ENCODE results near the gene CCDC196. TPM values are rescaled to one million over a fixed set of nuclear protein-coding genes. Genes with fewer than 3 reads are reported as not detected.

Gene CCDC196, protein sequence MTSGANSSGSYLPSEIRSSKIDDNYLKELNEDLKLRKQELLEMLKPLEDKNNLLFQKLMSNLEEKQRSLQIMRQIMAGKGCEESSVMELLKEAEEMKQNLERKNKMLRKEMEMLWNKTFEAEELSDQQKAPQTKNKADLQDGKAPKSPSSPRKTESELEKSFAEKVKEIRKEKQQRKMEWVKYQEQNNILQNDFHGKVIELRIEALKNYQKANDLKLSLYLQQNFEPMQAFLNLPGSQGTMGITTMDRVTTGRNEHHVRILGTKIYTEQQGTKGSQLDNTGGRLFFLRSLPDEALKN
- total RNA-seq (2014; rRNA removed; shearing (Covaris generic)): not detected in 2 replicates

DNA sequence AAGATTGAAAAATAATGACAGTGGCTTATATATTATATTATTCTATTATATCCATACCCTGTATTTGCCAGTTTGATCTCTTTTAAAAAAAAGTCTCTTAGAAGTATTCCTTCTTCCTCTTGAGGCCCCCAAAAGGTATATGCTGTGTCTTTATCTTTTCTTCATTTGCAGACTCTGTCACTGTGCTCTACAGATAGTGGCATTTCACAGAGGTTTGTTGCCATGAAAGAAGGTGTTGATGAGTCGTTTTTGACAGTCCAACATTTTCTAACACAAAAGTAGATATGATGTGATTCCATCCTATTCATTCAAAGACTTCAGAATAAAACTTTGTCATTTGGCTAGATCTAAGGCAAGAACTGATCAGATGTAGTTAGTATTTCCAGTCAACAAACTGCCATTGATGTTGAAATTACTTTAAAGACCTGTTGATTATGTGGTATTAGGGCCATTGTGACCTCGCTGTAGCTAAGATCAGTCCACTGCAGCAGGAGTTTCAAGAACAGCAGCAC lies at the start of gene CCDC196:
Gene CCDC196 (plus strand): TSS at position 462 of the 512 bp plus-strand sequence. CDS start 132 bp downstream, outside the sequence.
- Histone ChIP-seq H3K4me1 (peaks cover 7% of the 10 kb centered on the region), H3K4me3 (no peak within 1 kb of the TSS), H3K27me3 (no peaks in the 10 kb centered on the region), H3K36me3 (no peaks in the 10 kb centered on the region), H3K27ac (no peak within 1 kb of the TSS), H3K9me3 (replicated peaks) (no peaks in the 10 kb centered on the region)
- DNase-seq: no peak

DNA sequence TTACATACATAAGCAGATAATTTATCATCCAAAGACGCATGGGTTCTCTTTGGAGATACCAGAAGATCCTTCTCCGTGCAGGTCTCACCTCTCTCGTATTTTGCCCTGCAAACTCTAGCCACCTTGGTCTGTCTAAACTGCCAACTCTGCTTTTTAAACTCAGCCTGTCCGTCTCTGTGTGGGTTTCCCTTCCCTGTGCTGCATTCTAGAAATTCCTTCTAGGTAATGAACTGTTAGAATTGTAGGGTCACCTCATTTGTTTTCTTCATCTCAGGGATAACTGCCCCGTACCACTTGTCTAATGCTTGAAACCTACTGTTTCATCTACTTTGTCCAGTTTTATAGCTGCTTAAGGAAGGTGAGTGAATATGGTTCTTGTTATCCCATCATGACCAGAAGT lies 45.4 kb upstream of the CCDC196 start:
- no peaks in the 10 kb centered on the region for H3K4me1 ChIP-seq
- H3K9me3 ChIP-seq (replicated peaks): no peaks in the 10 kb centered on the region
- H3K4me3 ChIP-seq: no peak overlapping the region
- no peaks in the 10 kb centered on the region for H3K36me3 ChIP-seq
- no peak overlapping the region for H3K27ac ChIP-seq
- DNase-seq: no peak
- no peaks in the 10 kb centered on the region for H3K27me3 ChIP-seq

DNA sequence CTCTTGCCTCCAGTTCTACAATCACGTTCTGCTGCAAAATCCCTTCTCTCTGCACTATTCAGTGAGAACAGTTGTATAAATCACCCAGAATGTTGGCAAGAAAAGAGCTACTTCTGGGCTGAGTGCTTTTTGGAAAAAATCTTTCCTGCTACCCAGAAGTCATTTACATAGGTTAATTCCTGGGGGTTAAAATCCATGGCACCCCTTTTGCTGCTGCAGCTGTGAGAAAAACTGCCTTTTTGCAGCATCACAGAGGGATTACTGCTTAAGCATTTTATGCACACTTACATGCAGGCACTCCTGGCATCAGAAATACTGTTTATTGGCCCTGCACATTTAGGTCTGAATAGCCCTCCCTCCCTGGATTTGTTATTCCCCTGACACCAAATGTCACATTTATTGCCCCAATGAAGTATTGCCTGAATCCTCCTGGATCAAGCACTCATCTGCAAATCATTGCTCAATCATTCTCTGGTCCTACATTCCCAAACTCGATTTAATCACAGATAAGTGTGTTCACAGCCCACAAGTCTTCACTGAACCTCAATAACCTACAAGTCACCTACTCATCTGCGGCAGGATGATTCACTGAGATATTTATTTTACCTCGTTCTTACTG lies 43.1 kb upstream of the CCDC196 start:
- H3K4me3 ChIP-seq: no peak overlapping the region
- DNase-seq: no peak
- no peaks in the 10 kb centered on the region for H3K27me3 ChIP-seq
- no peak overlapping the region for H3K27ac ChIP-seq
- no peaks in the 10 kb centered on the region for H3K4me1 ChIP-seq
- H3K9me3 ChIP-seq (replicated peaks): no peaks in the 10 kb centered on the region
- H3K36me3 ChIP-seq: no peaks in the 10 kb centered on the region

DNA sequence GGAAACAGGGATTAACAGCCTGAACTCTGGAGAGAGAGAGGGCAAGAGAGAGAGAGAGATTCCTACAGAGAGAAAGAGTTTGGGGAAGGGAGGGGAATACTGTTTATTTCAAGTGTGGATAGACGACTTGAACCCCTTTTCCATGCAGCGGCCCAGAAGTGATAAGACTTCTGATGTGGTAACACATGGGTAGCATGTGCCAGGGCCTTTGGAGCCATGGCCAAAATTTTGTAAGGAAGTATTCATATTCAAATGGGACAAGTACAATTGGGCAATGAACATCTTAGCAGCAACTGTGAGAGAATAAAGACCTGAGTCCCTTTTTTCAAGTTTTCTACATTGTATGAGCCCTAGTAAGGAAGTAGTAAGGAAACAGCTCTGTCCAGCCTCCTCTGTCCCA lies 42.4 kb upstream of the CCDC196 start:
- Histone ChIP-seq H3K4me3 (no peak overlapping the region), H3K4me1 (no peaks in the 10 kb centered on the region), H3K27me3 (no peaks in the 10 kb centered on the region), H3K36me3 (no peaks in the 10 kb centered on the region), H3K27ac (no peak overlapping the region), H3K9me3 (replicated peaks) (no peaks in the 10 kb centered on the region)
- DNase-seq: no peak

DNA sequence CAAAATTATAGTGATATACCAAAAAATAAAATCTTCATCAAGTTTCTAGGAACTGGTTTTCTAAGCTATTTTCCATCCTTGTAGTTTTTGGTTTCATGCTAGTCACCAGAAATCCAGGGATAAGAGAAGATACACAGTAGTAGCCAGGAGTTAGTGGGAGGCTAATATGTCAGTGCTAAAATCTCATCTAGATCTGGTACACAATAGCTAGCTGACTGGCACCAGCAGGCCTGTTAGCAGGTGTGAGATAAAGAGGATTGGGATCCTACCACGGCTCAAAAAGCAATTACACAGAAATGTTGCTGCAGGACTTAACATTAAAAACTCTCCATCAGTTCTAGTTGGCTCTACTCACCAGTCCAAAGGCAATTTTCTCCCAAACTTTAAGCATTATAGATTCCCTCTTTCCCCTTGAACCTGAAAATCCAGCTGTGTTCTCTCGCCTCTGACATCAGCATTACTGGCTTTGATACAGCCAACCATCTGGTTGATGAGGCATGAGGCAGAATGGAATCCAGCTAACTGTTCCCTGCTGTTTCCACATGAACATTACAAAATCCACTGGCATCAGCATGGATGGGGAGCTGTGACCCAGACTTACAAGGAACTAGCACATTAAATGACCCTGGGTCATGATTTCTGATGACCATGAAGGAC lies 41.8 kb upstream of the CCDC196 start:
- H3K9me3 ChIP-seq (replicated peaks): no peaks in the 10 kb centered on the region
- H3K27me3 ChIP-seq: no peaks in the 10 kb centered on the region
- no peaks in the 10 kb centered on the region for H3K4me1 ChIP-seq
- DNase-seq: peak; percentile 2 to 36
- H3K36me3 ChIP-seq: no peaks in the 10 kb centered on the region
- no peak overlapping the region for H3K27ac ChIP-seq
- H3K4me3 ChIP-seq: no peak overlapping the region

DNA sequence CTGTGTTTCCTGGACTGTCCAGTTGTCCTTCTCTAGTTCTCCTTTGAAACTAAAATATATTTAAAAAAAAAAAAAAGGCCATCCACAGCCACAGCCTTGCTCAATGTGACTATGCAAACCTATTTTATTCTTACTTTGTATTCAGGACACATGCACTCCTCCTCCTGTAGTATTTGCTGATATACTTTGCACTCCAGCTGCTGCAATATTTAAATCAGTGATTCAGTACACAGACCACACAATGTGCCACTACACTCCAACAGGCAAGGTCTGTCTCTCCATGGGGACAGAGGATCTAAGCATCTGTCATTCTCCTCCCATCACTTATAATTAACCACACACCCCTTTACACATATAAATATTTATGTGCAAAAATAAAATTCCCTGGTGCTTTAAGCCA lies 40.2 kb upstream of the CCDC196 start:
- no peak for DNase-seq
- H3K36me3 ChIP-seq: no peaks in the 10 kb centered on the region
- H3K27ac ChIP-seq: no peak overlapping the region

DNA sequence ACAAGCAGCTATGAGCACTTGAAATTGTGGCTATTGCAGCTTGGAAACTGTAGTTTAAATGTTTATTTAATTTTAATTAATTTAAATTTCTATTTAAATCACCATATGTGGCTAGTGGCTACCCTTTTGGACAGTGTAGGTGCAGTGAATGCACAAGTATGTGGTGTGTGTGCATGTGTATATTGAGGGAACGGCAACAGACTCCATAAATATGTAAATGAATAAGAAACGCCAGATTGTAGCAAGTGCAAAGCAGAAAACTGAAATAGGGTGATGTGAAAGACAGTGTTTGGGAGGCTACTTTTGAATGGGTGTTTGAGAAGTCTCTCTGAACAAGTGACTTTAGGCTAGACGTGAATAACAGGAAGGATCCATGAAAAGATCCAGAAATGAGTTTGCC lies 32.7 kb upstream of the CCDC196 start:
- Histone ChIP-seq H3K9me3 (replicated peaks) (no peaks in the 10 kb centered on the region), H3K27me3 (no peaks in the 10 kb centered on the region), H3K4me1 (no peaks in the 10 kb centered on the region), H3K4me3 (no peak overlapping the region), H3K27ac (no peak overlapping the region), H3K36me3 (no peaks in the 10 kb centered on the region)
- DNase-seq: no peak

More for the DNA sequence above, 40.2 kb upstream of the CCDC196 start:
- Histone ChIP-seq H3K4me1 (no peaks in the 10 kb centered on the region), H3K27me3 (no peaks in the 10 kb centered on the region), H3K4me3 (no peak overlapping the region), H3K9me3 (replicated peaks) (no peaks in the 10 kb centered on the region)

DNA sequence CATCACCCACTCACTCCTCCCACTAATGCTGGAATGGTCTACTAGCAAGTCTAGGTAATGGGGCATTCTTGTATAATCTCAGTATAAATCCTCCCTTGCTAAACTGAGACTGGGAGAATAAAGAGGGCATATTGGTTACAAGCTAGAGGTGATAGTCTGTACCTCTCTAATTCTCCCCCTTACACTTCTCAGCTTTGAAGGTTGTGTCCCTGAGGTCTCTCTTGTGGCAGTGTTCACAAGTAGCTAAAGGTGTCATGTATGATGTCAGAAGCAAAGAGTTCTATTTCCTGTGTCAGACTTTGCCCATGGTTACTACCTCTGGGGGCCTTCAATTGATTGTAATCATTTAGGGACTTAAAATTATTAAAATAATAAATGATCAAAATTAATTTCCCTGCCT lies 26.6 kb upstream of the CCDC196 start:
- Histone ChIP-seq H3K36me3 (no peaks in the 10 kb centered on the region), H3K4me3 (no peak overlapping the region), H3K4me1 (no peaks in the 10 kb centered on the region), H3K9me3 (replicated peaks) (no peaks in the 10 kb centered on the region; the same call in 1 of the 2 replicates), H3K27ac (no peak overlapping the region), H3K27me3 (no peaks in the 10 kb centered on the region)
- DNase-seq: no peak

DNA sequence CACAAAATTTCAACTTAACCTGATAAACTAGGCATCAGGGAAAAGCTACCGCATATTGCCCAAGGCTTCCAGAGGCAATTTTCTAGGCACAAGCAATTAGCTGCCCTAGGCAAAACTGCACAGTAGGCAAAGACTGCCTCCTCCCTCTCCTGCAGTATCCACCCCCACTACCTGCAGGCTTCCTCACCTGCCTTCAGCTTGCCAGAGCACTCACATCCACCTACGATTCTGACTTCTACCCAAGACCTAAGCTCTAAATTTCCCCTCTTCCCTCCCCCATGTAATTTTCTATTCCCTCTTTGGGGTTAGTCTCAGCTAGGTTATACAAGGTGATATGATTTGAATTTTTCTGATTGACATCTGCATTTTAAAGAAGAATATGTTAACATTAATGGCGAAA lies 21.9 kb upstream of the CCDC196 start:
- Histone ChIP-seq H3K27ac (no peak overlapping the region), H3K27me3 (no peaks in the 10 kb centered on the region), H3K4me1 (no peaks in the 10 kb centered on the region), H3K9me3 (replicated peaks) (peaks cover 3% of the 10 kb centered on the region; the same call in 1 of the 2 replicates), H3K4me3 (no peak overlapping the region), H3K36me3 (no peaks in the 10 kb centered on the region)
- no peak for DNase-seq

DNA sequence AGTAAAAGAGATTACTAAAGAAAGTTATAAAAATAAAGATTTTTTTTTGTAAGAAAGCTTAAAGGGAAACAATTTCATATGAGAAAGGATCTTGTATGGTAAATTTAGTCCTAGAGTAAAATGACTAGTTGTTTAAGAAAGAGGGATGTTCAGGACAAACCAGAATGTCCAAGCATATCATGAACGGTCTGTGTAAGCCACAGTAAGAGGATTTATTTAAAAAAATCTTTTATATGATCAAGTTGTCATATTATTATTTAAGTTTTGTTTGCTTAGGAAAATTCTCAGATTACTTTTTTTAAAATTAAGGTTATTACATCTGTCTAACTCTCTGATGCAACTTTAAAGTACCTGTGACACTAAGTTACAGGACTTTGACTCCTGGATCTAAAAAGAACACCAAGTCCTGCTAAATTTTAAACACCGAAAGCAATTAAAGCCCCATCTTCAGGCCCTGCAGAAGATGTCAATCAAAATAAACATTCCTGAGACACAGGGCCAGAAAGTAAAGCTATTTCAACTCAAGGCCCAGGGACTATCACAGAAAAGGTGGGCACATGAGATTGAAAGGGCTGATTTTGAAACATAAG lies 17.3 kb upstream of the CCDC196 start:
- H3K9me3 ChIP-seq (replicated peaks): peaks cover 4% of the 10 kb centered on the region; the same call in 1 of the 2 replicates
- H3K36me3 ChIP-seq: no peaks in the 10 kb centered on the region
- no peak overlapping the region for H3K4me3 ChIP-seq
- no peaks in the 10 kb centered on the region for H3K27me3 ChIP-seq
- no peak for DNase-seq
- H3K27ac ChIP-seq: no peak overlapping the region
- H3K4me1 ChIP-seq: no peaks in the 10 kb centered on the region

DNA sequence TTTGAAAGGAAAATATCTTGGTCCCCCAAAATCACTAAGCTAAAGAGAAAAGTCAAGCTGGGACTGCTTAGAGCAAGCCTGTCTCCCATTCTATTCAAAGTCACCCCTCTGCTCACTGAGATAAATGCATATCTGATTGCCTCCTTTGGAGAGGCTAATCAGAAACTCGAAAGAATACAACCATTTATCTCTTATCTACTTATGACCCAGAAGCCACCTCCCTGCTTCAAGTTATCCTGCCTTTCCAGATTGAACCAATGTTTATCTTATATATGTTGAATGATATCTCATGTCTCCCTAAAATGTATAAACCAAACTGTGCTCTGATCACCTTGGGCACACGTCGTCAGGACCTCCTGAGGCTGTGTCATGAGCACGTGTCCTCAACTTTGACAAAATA lies 14.6 kb upstream of the CCDC196 start:
- H3K27ac ChIP-seq: no peak overlapping the region
- H3K4me3 ChIP-seq: no peak overlapping the region
- H3K4me1 ChIP-seq: no peaks in the 10 kb centered on the region
- DNase-seq: no peak
- peaks cover 4% of the 10 kb centered on the region; the same call in 1 of the 2 replicates for H3K9me3 ChIP-seq (replicated peaks)
- H3K27me3 ChIP-seq: no peaks in the 10 kb centered on the region
- no peaks in the 10 kb centered on the region for H3K36me3 ChIP-seq

DNA sequence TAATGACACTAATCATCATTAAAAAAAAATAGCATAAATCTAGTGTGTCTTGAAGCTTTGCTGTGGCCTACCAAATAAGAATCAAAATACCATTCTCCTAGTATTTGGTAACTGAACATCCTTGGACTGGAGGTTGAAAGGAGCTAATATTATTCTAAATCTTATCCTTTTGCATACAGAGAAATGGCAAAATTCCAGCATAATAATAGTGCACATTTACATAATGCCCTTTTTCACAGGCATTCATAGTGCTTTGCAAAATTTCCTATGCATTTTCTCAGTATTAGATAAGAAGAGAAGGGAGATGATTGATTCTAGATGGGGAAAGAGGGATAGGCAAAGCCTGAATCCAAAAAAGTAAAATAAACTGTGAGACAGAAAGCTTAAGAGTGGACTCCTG lies 13.9 kb upstream of the CCDC196 start:
- Histone ChIP-seq H3K36me3 (no peaks in the 10 kb centered on the region), H3K4me3 (no peak overlapping the region), H3K27ac (no peak overlapping the region), H3K27me3 (no peaks in the 10 kb centered on the region), H3K9me3 (replicated peaks) (peaks cover 4% of the 10 kb centered on the region; the same call in 1 of the 2 replicates), H3K4me1 (no peaks in the 10 kb centered on the region)
- no peak for DNase-seq

DNA sequence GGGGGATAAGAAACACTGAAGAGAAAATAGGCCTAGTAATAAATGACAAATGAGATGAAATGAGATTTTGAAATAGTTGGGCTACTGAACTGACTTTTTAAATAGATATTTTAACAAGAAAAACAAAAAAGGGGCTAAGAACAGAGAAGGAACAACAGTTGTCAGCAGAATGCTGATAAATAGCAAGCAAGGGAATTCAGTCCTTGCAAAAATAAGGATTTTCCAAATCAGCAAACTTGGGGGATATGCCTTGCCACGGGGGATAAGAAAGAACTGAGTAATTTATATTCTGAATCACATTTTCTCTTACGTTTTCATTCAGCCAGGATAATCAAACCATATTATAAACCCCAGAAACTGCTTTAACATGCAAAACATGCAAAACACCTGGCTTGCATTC lies 12.9 kb upstream of the CCDC196 start:
- Histone ChIP-seq H3K9me3 (replicated peaks) (peaks cover 4% of the 10 kb centered on the region; the same call in 1 of the 2 replicates), H3K36me3 (no peaks in the 10 kb centered on the region), H3K27ac (no peak overlapping the region), H3K4me1 (no peaks in the 10 kb centered on the region), H3K4me3 (no peak overlapping the region), H3K27me3 (no peaks in the 10 kb centered on the region)
- no peak for DNase-seq

DNA sequence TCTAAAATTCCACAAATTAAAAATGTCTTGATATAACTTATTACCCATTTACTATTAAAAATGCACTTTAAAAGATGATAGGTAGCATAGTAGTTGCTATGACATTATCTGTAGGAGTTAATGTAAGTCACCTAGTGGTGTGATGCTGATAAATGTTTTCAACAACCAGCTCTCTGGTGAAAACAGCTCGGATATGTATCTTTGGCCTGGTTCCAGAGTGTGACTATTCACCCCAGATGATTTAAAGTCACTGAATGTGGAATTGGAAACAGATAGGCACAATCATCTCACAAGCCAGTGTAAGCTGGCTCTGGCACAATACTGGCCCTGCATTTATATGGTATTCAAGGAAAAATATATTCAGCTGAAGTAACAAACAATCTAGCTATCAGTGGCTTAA lies 9.2 kb upstream of the CCDC196 start:
- H3K4me3 ChIP-seq: no peak overlapping the region
- no peaks in the 10 kb centered on the region for H3K36me3 ChIP-seq
- H3K9me3 ChIP-seq (replicated peaks): no peaks in the 10 kb centered on the region
- H3K27me3 ChIP-seq: no peaks in the 10 kb centered on the region
- H3K27ac ChIP-seq: no peak overlapping the region
- DNase-seq: peak in 1 of 2 experiments; percentile 8
- H3K4me1 ChIP-seq: no peaks in the 10 kb centered on the region

DNA sequence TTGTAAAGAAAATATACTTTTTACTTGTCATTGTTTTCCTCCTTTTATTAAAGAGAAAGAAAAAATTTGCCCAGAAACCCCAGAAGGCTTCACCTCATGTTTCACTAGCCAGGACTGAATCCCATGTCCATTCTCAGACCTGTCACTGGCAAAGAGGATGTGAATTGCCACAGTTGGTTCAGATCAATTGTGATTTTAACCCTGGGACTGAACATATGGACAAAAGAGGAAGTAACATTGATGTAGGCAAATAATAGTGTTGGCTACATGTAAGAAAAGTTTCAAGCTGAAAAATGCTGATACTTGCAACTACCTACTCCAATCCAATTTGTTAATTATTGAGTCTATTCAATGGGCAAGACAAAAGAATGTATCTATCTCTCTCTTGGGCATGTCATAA lies 8.6 kb upstream of the CCDC196 start:
- no peaks in the 10 kb centered on the region for H3K4me1 ChIP-seq
- H3K27ac ChIP-seq: no peak overlapping the region
- H3K36me3 ChIP-seq: no peaks in the 10 kb centered on the region
- DNase-seq: no peak
- no peaks in the 10 kb centered on the region for H3K27me3 ChIP-seq
- H3K9me3 ChIP-seq (replicated peaks): no peaks in the 10 kb centered on the region
- no peak overlapping the region for H3K4me3 ChIP-seq
